SIG-M5 treated with dmso at 0.1 percent for 504 hours (cell line): ENCODE data around the gene ADCY5.
A peak's percentile ranks its signal among the peaks of the same experiment; 100 is the strongest.

Experiments used
- DNase-seq: peaks from one replicate; lab custom pipeline; 2025; ENCODE audit not compliant: unreplicated experiment; lab: John Stamatoyannopoulos, UW

ADCY5 gene

DNA sequence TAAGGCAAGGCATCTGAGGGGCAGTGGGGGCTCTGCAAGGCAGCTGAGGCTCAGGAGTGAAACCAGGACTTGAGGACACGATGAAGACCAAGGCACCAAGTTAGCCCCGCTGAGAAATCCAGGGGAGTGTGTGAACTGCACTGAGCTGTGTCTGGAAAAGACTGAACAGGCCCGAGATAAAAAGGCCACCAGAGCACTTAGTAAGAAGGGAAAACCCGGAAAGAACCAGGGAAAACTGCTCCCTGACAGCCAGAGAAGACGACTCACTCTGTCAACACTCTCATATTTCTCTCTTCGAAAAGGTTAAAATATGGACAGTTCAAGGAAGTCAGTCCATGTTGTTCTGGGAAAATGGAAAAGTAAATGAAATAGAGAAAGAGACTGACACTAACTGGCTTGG lies 138.1 kb downstream of the ADCY5 start:
- DNase-seq: no peak

- DNase-seq: no peak
Observed at GRCh38 chr3:123310186-123310585, 138.7 kb downstream of the ADCY5 start.

GRCh38 chr3:123307064-123307463 lies 141.8 kb downstream of the ADCY5 start:
- DNase-seq: no peak

DNA sequence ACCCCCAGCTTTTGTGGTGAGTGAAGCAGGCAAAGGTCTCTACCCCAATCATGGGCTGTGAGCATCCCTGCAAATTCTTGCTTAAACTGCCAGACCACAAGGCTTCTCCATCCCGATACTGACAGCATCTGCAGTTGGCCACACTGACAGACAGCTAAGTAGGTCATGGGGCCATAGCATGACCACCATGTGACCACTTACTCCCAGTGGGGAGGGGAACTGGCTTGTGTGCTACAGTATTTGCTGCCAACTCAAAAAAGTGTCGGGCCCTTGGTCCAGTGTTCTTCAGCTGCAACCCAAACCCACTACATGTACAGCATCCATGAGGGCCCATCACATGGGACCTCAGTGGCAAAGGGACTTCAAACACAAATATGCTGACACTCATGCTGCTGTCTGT lies 143.7 kb downstream of the ADCY5 start:
- no peak for DNase-seq

DNA sequence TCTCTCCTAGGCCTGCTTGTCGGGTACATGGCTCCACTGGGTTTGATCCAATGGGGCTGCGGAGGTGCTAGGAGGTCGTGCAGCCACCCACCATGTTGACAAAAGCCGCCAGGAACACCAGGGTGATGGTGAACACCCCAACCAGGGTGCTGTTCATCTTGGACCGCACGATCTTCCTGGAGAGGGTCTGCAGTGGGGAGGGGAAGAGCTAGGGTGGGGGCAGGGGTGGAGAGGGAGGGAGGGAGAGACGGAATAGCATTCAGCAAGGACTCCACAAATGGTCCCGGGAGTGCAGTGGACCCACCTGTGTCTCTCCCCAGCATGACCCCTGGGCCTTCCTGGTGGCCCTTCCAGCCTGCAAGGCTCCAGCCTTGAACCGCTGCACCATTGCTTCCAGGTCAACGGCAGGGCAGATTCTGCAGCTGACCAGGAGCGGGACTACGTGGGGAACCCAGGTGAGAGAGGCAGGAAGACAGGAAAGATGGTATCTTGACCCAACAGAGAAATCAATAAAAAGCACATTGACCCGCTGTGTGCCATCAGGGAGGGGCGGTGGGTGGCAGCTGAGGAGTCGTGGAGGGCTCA lies 144.8 kb downstream of the ADCY5 start:
- DNase-seq: no peak

DNA sequence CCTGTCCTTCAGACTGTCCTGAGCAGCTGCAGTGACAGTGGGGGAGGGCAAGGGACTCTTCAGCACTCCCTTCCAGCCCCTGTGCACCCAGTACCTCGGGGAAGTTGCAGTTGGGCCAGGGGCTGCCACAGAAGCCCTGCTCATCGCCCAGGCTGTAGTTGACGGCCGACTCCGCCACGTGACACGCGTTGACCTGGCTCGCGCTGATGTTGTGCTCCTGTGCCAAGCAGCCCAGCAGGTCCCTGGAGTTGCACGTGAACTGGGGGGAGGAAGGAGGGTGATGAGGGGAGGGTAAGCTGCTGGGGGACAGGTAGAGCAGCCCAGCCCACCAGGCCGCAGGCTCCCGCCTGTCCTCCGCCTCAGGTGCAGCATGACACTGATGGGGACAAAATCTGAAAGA lies 145.9 kb downstream of the ADCY5 start:
- DNase-seq: no peak

DNA sequence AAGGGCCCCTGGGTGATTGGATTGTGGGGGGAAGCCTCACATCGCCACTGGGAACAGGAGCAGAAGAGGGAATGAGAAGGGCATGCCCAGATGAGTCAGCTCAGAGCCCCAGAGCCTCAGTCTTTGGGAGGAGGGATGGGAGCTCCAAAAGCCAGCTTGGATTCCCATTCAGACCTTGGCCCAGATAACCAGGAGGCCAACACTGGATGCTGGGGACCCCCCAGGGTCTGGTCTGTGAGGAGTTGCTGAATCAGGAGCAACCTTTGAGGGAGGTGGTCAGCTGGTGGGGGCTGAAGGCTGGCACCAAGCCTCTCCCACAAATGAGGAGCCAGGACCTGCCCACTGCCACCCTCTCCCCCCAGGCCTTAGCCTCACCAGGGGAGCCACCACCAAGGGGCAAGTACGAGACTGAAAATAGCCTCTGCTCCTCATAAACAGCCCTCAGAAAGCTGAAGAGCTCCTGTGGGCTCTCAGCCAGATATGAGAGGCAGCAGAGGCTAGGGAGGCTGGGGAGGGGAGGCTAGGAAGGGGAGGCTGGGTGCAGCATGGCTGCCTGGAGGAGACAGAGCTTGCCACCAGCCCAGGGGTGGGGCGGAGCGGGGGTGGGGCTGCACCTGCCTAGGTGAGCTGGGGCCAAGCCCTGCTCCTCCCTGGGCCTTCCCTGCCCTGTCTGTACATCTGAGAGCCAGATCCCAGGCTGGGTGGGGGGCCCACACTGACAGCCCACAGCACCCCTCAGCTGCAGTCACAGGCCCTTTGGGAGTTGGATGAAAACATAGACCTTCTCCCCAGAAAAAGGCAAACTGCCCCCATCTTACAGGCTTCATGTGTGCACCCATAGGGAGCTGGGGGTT lies 147.3 kb downstream of the ADCY5 start:
- DNase-seq: no peak

DNA sequence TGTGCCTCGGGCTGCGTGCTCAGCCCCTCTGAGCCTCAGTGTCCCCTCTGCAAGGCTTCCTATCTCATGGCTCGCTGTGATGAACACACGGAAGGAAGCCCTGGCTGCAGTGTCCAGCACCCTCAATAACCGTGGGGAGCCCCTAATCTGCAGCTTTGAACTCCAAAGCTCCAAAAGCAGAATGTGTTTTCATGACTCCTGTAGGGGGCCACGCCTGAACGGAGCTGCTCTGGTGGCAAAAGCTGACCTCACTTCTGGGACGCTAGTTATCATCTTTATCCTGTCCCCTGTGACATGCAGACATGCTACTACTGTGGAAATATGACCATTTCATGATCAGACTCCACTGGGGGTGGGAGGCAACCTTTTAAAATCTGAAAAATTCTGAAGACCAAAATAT lies 148.3 kb downstream of the ADCY5 start:
- DNase-seq: no peak

DNA sequence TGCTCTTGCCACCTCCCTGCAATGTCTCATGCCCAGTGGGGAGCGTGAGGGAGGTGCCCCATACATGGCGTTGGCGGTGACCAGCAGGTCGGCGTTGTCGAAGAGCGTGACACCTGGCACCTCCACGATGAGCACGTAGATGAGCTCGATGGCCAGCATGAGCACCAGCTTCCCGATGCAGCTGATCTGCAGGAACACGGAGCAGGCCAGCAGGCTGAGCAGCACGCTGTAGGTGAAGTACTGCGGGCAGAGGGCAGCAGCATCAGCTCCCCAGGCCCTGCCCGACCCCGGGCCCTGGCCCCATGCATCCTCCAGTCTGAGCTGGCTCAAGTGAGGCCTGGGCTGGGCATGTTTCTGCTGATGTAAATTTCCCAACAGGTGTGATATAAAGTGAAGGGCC lies 148.8 kb downstream of the ADCY5 start:
- no peak for DNase-seq

DNA sequence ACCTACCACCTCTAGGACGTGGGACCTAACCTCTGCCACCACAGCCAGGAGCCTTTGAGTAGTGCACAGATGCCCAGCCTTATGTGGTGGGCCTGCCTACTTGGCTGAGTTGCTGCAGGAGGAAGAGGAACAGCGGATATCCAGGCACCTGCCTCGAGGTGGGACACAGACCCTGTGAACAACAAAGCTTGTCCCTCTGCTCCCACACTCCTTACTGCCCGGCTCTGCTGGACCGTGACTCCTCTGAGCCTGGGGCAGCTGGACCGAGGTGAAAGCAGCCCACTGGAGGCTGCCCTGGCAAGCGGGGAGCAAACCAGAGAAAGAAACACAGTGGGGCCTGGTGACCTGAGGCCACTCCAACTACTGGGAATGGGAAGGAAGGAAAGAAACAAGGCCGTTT lies 149.3 kb downstream of the ADCY5 start:
- no peak for DNase-seq

DNA sequence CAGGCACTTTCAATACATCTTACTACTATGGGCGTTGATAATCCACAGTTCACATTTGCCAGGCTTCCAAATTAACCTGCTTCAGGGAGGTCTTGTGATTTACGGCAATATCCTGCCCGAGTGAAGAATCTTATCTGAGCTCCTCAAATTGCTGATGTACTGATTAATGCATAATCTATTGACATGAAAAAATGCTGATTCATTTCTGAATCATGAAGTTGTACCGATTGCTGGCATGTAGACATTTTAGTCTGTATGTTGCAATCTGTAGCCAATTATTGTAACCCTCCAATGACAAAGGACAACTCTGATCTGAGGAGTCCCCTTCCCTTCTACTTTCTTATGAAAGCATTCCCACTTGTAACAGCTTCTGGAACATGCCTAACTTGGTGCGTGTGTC lies 150.0 kb downstream of the ADCY5 start:
- DNase-seq: peak; percentile 48

DNA sequence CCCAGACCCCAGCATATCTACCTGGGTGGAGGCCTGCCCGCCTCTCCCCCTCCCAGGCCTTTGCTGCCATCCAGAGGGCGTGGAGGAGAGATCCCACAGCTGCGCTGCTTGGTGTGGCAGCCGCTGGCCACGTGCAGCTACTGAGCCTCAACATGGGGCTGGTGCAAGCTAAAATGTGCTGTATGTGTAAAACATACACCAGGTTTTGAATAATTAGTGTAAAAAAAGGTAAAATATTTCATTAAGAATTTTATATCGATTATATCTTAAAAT lies 151.3 kb downstream of the ADCY5 start:
- DNase-seq: no peak

- DNase-seq: no peak
Observed at GRCh38 chr3:123296836-123297626, 151.9 kb downstream of the ADCY5 start.

DNA sequence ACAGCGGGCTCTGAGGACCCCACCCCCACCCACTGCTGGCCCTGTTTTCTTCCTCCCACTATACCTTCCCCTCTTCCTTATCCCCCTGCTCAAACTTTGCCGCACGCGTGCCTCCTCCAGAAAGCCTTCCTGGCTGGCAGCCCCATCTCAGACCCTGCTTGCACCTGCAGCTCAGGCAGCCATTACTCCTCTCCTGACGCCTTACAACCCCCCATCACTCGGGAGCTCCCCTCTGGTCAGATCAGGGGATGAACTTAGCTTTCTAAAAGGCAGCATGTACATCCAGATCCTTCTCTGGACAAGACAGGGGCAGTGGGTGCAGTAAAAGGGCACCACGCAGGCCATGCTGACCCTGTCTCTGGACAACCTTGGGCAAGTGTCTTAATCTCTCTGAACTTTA lies 152.6 kb downstream of the ADCY5 start:
- no peak for DNase-seq

GRCh38 chr3:123295901-123296250 lies 153.0 kb downstream of the ADCY5 start:
- no peak for DNase-seq

DNA sequence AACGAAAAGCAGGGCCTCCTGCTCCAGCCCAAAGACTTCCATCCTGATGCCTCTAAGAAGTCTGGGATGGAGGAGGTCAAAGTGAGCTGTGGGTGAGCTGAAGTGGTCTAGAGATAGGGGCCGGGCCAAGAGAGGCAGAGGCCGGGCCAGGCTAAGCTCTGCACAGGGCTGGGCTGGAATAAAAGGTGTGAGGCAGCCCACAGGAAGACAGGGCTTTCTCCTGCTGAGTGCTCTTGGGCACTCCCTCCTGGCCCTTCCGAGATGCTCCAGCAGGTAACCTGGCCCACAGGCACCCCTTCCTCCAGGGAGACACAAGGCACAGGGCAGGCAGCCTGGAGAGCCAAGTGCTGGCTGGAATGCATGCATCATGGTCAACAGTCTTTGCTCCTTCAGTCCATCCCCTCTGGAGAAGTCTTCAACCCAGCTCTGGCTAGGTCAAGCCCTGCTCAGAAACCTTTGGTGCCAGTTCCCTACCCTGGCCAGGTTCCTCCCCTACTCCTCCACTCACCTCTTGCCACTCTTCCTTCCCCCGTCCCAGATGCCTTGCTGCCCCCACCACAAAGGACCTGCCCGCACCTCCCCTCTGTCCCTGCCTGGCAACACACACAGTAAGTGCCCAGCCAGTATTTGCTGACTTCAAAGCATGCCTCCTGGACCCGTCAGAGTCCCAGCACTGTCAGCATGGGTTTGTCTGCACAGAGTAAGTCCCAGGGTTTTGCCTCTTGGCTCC lies 153.6 kb downstream of the ADCY5 start:
- no peak for DNase-seq

GRCh38 chr3:123294296-123294938 lies 154.5 kb downstream of the ADCY5 start:
- no peak for DNase-seq

GRCh38 chr3:123292321-123293310 lies 156.3 kb downstream of the ADCY5 start:
- DNase-seq: no peak

GRCh38 chr3:123291404-123291803 lies 157.5 kb downstream of the ADCY5 start:
- DNase-seq: no peak

GRCh38 chr3:123290962-123291361 lies 157.9 kb downstream of the ADCY5 start:
- DNase-seq: no peak
